ENCODE data around the gene ADRB2. TPM values are rescaled to one million over a fixed set of nuclear protein-coding genes. Genes with fewer than 3 reads are reported as not detected.

ADRB2 gene
- total RNA-seq = under 0.01 and 0.29 TPM in 2 replicates

DNA sequence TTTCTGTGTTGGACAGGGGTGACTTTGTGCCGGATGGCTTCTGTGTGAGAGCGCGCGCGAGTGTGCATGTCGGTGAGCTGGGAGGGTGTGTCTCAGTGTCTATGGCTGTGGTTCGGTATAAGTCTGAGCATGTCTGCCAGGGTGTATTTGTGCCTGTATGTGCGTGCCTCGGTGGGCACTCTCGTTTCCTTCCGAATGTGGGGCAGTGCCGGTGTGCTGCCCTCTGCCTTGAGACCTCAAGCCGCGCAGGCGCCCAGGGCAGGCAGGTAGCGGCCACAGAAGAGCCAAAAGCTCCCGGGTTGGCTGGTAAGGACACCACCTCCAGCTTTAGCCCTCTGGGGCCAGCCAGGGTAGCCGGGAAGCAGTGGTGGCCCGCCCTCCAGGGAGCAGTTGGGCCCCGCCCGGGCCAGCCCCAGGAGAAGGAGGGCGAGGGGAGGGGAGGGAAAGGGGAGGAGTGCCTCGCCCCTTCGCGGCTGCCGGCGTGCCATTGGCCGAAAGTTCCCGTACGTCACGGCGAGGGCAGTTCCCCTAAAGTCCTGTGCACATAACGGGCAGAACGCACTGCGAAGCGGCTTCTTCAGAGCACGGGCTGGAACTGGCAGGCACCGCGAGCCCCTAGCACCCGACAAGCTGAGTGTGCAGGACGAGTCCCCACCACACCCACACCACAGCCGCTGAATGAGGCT is at the start of gene ADRB2:
Gene ADRB2 (plus strand): TSS at position 559 of the 686 bp plus-strand sequence. CDS start 221 bp downstream, outside the sequence.
- H2AFZ ChIP-seq (ENCODE audit: low read length) = peak within 1 kb of the TSS; percentile 96
- peak within 1 kb of the TSS; percentile 47 for H3K27ac ChIP-seq (ENCODE audit: low read depth, low read length)
- peaks cover 28% of the 10 kb centered on the region for H3K4me1 ChIP-seq (ENCODE audit: insufficient read depth, low read length)
- peak within 1 kb of the TSS; percentile 83 for H3K4me3 ChIP-seq (ENCODE audit: insufficient read depth, low read length)
- no peaks in the 10 kb centered on the region for H3K9me3 ChIP-seq (ENCODE audit: low read depth, low read length)
- peak within 1 kb of the TSS; percentile 91 for H3K4me2 ChIP-seq (ENCODE audit: insufficient read depth, low read length)
- H3K36me3 ChIP-seq (ENCODE audit: insufficient read depth, low read length) = no peaks in the 10 kb centered on the region
- H4K20me1 ChIP-seq (ENCODE audit: insufficient read depth, low read length) = no peaks in the 10 kb centered on the region
- H3K79me2 ChIP-seq (ENCODE audit: insufficient read depth, low read length) = peaks cover 47% of the 10 kb centered on the region
- TF ChIP-seq CTCF (IDR thresholded peaks at IDR 0.05; ENCODE audit: extremely low read depth, low read depth, low read length) = no peak
- DNase-seq (ENCODE audit: insufficient read length, low spot score, missing footprints) = peak; percentile 96
- H3K27me3 ChIP-seq (ENCODE audit: insufficient read depth, low read length) = no peaks in the 10 kb centered on the region

- H3K4me3 ChIP-seq (ENCODE audit: insufficient read depth, low read length) = no peak overlapping the region
- no peaks in the 10 kb centered on the region for H3K27me3 ChIP-seq (ENCODE audit: insufficient read depth, low read length)
- peak overlapping the region; percentile 17 for H3K27ac ChIP-seq (ENCODE audit: low read depth, low read length)
- H3K36me3 ChIP-seq (ENCODE audit: insufficient read depth, low read length) = no peaks in the 10 kb centered on the region
- H3K4me2 ChIP-seq (ENCODE audit: insufficient read depth, low read length) = no peak overlapping the region
- no peaks in the 10 kb centered on the region for H3K9me3 ChIP-seq (ENCODE audit: low read depth, low read length)
- peak; percentile 89 for DNase-seq (ENCODE audit: insufficient read length, low spot score, missing footprints)
- H3K4me1 ChIP-seq (ENCODE audit: insufficient read depth, low read length) = peaks cover 14% of the 10 kb centered on the region
- TF ChIP-seq CTCF (IDR thresholded peaks at IDR 0.05; ENCODE audit: extremely low read depth, low read depth, low read length) = no peak
- no peak overlapping the region for H2AFZ ChIP-seq (ENCODE audit: low read length)
- no peaks in the 10 kb centered on the region for H4K20me1 ChIP-seq (ENCODE audit: insufficient read depth, low read length)
- H3K79me2 ChIP-seq (ENCODE audit: insufficient read depth, low read length) = no peaks in the 10 kb centered on the region
Measured at GRCh38 chr5:148776780-148777179, 49.6 kb upstream of the ADRB2 start.

DNA sequence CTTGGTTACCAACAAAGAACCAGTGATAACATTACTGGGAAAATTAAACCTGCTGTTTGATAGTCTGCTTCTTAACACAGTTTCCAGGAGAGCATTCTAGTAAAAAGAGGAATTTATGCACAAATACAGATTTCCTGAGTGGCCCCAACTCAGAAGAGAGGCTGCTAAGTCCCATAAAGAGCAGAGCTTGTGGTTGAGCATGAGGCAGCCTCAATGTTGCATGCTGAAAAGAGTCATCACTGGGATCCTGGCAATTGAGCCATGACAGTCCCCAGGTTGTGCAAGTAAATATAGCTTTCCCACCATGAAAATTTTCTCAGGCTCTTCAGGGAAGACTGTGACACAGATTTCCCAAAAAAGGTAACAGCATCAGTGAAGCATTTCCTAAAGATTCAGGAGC is 47.5 kb upstream of the ADRB2 start:
- Histone ChIP-seq H3K79me2 (ENCODE audit: insufficient read depth, low read length) (no peaks in the 10 kb centered on the region), H2AFZ (ENCODE audit: low read length) (no peak overlapping the region), H3K36me3 (ENCODE audit: insufficient read depth, low read length) (no peaks in the 10 kb centered on the region), H3K4me2 (ENCODE audit: insufficient read depth, low read length) (no peak overlapping the region), H3K27me3 (ENCODE audit: insufficient read depth, low read length) (no peaks in the 10 kb centered on the region), H3K27ac (ENCODE audit: low read depth, low read length) (no peak overlapping the region), H3K4me1 (ENCODE audit: insufficient read depth, low read length) (peaks cover 14% of the 10 kb centered on the region), H3K4me3 (ENCODE audit: insufficient read depth, low read length) (no peak overlapping the region), H3K9me3 (ENCODE audit: low read depth, low read length) (no peaks in the 10 kb centered on the region), H4K20me1 (ENCODE audit: insufficient read depth, low read length) (no peaks in the 10 kb centered on the region)
- DNase-seq (ENCODE audit: insufficient read length, low spot score, missing footprints) = no peak
- no peak for TF ChIP-seq CTCF (IDR thresholded peaks at IDR 0.05; ENCODE audit: extremely low read depth, low read depth, low read length)

- TF ChIP-seq CTCF (IDR thresholded peaks at IDR 0.05; ENCODE audit: extremely low read depth, low read depth, low read length) = no peak
- Histone ChIP-seq H3K4me3 (ENCODE audit: insufficient read depth, low read length) (no peak overlapping the region), H3K9me3 (ENCODE audit: low read depth, low read length) (no peaks in the 10 kb centered on the region), H4K20me1 (ENCODE audit: insufficient read depth, low read length) (no peaks in the 10 kb centered on the region), H3K27ac (ENCODE audit: low read depth, low read length) (no peak overlapping the region), H3K4me1 (ENCODE audit: insufficient read depth, low read length) (peaks cover 14% of the 10 kb centered on the region), H3K79me2 (ENCODE audit: insufficient read depth, low read length) (no peaks in the 10 kb centered on the region), H2AFZ (ENCODE audit: low read length) (no peak overlapping the region), H3K27me3 (ENCODE audit: insufficient read depth, low read length) (no peaks in the 10 kb centered on the region), H3K4me2 (ENCODE audit: insufficient read depth, low read length) (no peak overlapping the region), H3K36me3 (ENCODE audit: insufficient read depth, low read length) (no peaks in the 10 kb centered on the region)
- DNase-seq (ENCODE audit: insufficient read length, low spot score, missing footprints) = no peak
Measured at GRCh38 chr5:148780711-148781110, 45.7 kb upstream of the ADRB2 start.

Data from osteoblast (primary cell).